Neuronal stem cell (in vitro differentiated cells): ENCODE results near the gene LCN1.

Source experiments
- DNase-seq: peaks from one replicate; pipeline ENCODE4 v3.0.0-alpha.2; 2013; ENCODE audit warnings: low spot score
- H2AFZ ChIP-seq: one replicate; pipeline ENCODE4 v1.6.1; 2013; ENCODE audit warnings: mild to moderate bottlenecking, low read length, inconsistent platforms
- H2AK5ac ChIP-seq: 2 replicates; pipeline ENCODE4 v1.6.1; 2013; ENCODE audit warnings: low read depth, mild to moderate bottlenecking, inconsistent platforms, low read length, moderate library complexity, mixed read lengths
- H2BK120ac ChIP-seq: 2 replicates; pipeline ENCODE4 v1.6.1; 2013; ENCODE audit warnings: low read depth, mild to moderate bottlenecking, inconsistent platforms, low read length, moderate library complexity, mixed read lengths
- H2BK12ac ChIP-seq: one replicate; pipeline ENCODE4 v1.6.1; 2013; ENCODE audit warnings: low read length, inconsistent platforms
- H2BK15ac ChIP-seq: 2 replicates; pipeline ENCODE4 v1.6.1; 2013; ENCODE audit warnings: mild to moderate bottlenecking, low read length, inconsistent platforms, mixed read lengths
- H2BK5ac ChIP-seq: one replicate; pipeline ENCODE4 v1.6.1; 2013; ENCODE audit warnings: inconsistent platforms, mild to moderate bottlenecking, low read length, moderate library complexity
- H3K14ac ChIP-seq: one replicate; pipeline ENCODE4 v1.6.1; 2013; ENCODE audit warnings: low read length, inconsistent platforms
- H3K18ac ChIP-seq: 2 replicates; pipeline ENCODE4 v1.6.1; 2013; ENCODE audit warnings: low read length, inconsistent platforms
- H3K23ac ChIP-seq: 2 replicates; pipeline ENCODE4 v1.6.1; 2013; ENCODE audit warnings: low read depth, mild to moderate bottlenecking, mixed read lengths, low read length, inconsistent platforms; ENCODE audit not compliant: poor library complexity
- H3K27ac ChIP-seq: replicated peaks from 3 replicates; pipeline ENCODE4 v1.5.1; 2013; ENCODE audit warnings: low read length, inconsistent platforms
- H3K27me3 ChIP-seq, 3 experiments: 2 replicates each; pipeline ENCODE4 v1.6.1; 2013; ENCODE audit warnings: low read length in 3 of 3, mild to moderate bottlenecking in 2 of 3, inconsistent platforms in 1 of 3, low read depth in 1 of 3, mixed read lengths in 1 of 3, moderate library complexity in 1 of 3; ENCODE audit not compliant: control insufficient read depth in 3 of 3, insufficient read depth in 3 of 3
- H3K36me3 ChIP-seq, 2 donors: replicated peaks in 1 of 2; 2 replicates each; pipeline ENCODE4 v1.6.1; 2013; ENCODE audit warnings: low read length in 2 of 2; ENCODE audit not compliant: control insufficient read depth in 2 of 2, insufficient read depth in 2 of 2
- H3K4ac ChIP-seq: 2 replicates; pipeline ENCODE4 v1.6.1; 2013; ENCODE audit warnings: inconsistent platforms, mild to moderate bottlenecking, low read length, moderate library complexity
- H3K4me1 ChIP-seq, 2 donors: 1 replicate in 1 of 2; 2 replicates in 1 of 2; pipeline ENCODE4 v1.6.1; 2013; ENCODE audit warnings: low read length in 2 of 2, low read depth in 1 of 2; ENCODE audit not compliant: control insufficient read depth in 2 of 2, insufficient read depth in 1 of 2
- H3K4me2 ChIP-seq: one replicate; pipeline ENCODE4 v1.6.1; 2013; ENCODE audit warnings: mild to moderate bottlenecking, low read length, inconsistent platforms; ENCODE audit not compliant: insufficient read depth, poor library complexity, severe bottlenecking
- H3K4me3 ChIP-seq, 2 donors: 2 replicates each; pipeline ENCODE4 v1.5.1; 2013; ENCODE audit warnings: low read length in 2 of 2, mild to moderate bottlenecking in 2 of 2, inconsistent platforms in 1 of 2, moderate library complexity in 1 of 2
- H3K79me1 ChIP-seq: one replicate; pipeline ENCODE4 v1.6.1; 2013; ENCODE audit warnings: low read depth, mild to moderate bottlenecking, inconsistent platforms, low read length, moderate library complexity
- H3K9ac ChIP-seq: one replicate; pipeline ENCODE4 v1.6.1; 2013; ENCODE audit warnings: mild to moderate bottlenecking, low read depth, low read length, inconsistent platforms; ENCODE audit not compliant: poor library complexity
- H3K9me3 ChIP-seq, 2 donors: replicated peaks in 1 of 2; 2 replicates each; pipeline versions ENCODE3 to v1.6.1; 2013; ENCODE audit warnings: low read length in 2 of 2, mild to moderate bottlenecking in 2 of 2, inconsistent platforms in 1 of 2, low read depth in 1 of 2, mixed read lengths in 1 of 2, moderate library complexity in 1 of 2; ENCODE audit not compliant: control insufficient read depth in 2 of 2, insufficient read depth in 1 of 2
- H4K8ac ChIP-seq: one replicate; pipeline ENCODE4 v1.6.1; 2013; ENCODE audit warnings: low read depth, mild to moderate bottlenecking, inconsistent platforms, low read length, moderate library complexity
- H4K91ac ChIP-seq: one replicate; pipeline ENCODE4 v1.6.1; 2013; ENCODE audit warnings: low read length, low read depth, mild to moderate bottlenecking, inconsistent platforms; ENCODE audit not compliant: poor library complexity
- WGBS, 2 donors: extraction: QIAGEN DNeasy Blood & Tissue Kit; methylation state at CpG; one replicate each; pipeline ENCODE4 v1.1.7; 2013; ENCODE audit warnings: missing lambda C conversion rate in 2 of 2, mixed read lengths in 1 of 2; ENCODE audit not compliant: insufficient read length in 2 of 2, insufficient replicate concordance in 1 of 2; ENCODE audit errors: extremely low coverage in 2 of 2; 5-methylcytosine and 5-hydroxymethylcytosine counted together

The LCN1 gene

GRCh38 chr9:135567311-135567710, 46.1 kb downstream of the LCN1 start:
- no peak overlapping the region for H2BK120ac ChIP-seq
- DNase-seq: no peak
- peaks cover 0 to 9% (median 0%) of the 10 kb centered on the region in 3 experiments for H3K27me3 ChIP-seq
- H3K9me3 ChIP-seq: no peaks in the 10 kb centered on the region
- H3K18ac ChIP-seq: no peak overlapping the region
- no peak overlapping the region for H4K8ac ChIP-seq
- H3K23ac ChIP-seq: no peak overlapping the region
- no peak overlapping the region for H4K91ac ChIP-seq
- no peak overlapping the region for H2BK15ac ChIP-seq
- no peak overlapping the region for H3K14ac ChIP-seq
- H2BK5ac ChIP-seq: no peak overlapping the region
- H3K4me2 ChIP-seq: no peak overlapping the region
- no peak overlapping the region for H3K9ac ChIP-seq
- no peak overlapping the region for H2AK5ac ChIP-seq
- H3K79me1 ChIP-seq: peaks cover 3% of the 10 kb centered on the region
- no peak overlapping the region for H3K4ac ChIP-seq
- no peak overlapping the region for H3K4me3 ChIP-seq
- no CpG with 5 or more reads among the region's 9 CpGs for WGBS, 2 donors
- no peak overlapping the region for H2AFZ ChIP-seq
- H3K27ac ChIP-seq: no peak overlapping the region
- H2BK12ac ChIP-seq: no peak overlapping the region
- H3K36me3 ChIP-seq: no peaks in the 10 kb centered on the region
- peaks cover 0 to 4% of the 10 kb centered on the region in 2 donors for H3K4me1 ChIP-seq

GRCh38 chr9:135568026-135568425, 46.8 kb downstream of the LCN1 start:
- peaks cover 0 to 4% of the 10 kb centered on the region in 2 donors for H3K4me1 ChIP-seq
- DNase-seq: no peak
- H3K27me3 ChIP-seq: peaks cover 0 to 9% (median 0%) of the 10 kb centered on the region in 3 experiments
- no peaks in the 10 kb centered on the region for H3K36me3 ChIP-seq
- H3K27ac ChIP-seq: no peak overlapping the region
- H2BK15ac ChIP-seq: no peak overlapping the region
- H3K9me3 ChIP-seq: no peaks in the 10 kb centered on the region
- H3K18ac ChIP-seq: peak overlapping the region; percentile 51
- H3K9ac ChIP-seq: no peak overlapping the region
- no peak overlapping the region for H2BK120ac ChIP-seq
- no peak overlapping the region for H3K4me2 ChIP-seq
- H2AFZ ChIP-seq: no peak overlapping the region
- no peak overlapping the region for H3K14ac ChIP-seq
- no peak overlapping the region for H3K4me3 ChIP-seq
- no peak overlapping the region for H2AK5ac ChIP-seq
- WGBS, 2 donors: no CpG with 5 or more reads among the region's 6 CpGs
- H3K23ac ChIP-seq: no peak overlapping the region
- H4K91ac ChIP-seq: no peak overlapping the region
- no peak overlapping the region for H4K8ac ChIP-seq
- H3K4ac ChIP-seq: no peak overlapping the region
- H2BK12ac ChIP-seq: no peak overlapping the region
- H2BK5ac ChIP-seq: no peak overlapping the region
- peaks cover 3% of the 10 kb centered on the region for H3K79me1 ChIP-seq

GRCh38 chr9:135570456-135570855, 49.2 kb downstream of the LCN1 start:
- Histone ChIP-seq H3K18ac (no peak overlapping the region), H2BK12ac (no peak overlapping the region), H2BK5ac (no peak overlapping the region), H2BK15ac (no peak overlapping the region), H3K9ac (no peak overlapping the region), H3K4me1 (peaks cover 0 to 8% of the 10 kb centered on the region in 2 donors), H3K79me1 (peaks cover 3% of the 10 kb centered on the region), H3K23ac (no peak overlapping the region), H3K4me2 (no peak overlapping the region), H3K4me3 (no peak overlapping the region), H2AK5ac (no peak overlapping the region), H4K8ac (no peak overlapping the region), H3K27ac (no peak overlapping the region), H3K27me3 (peaks cover 0 to 9% (median 0%) of the 10 kb centered on the region in 3 experiments), H2AFZ (no peak overlapping the region), H3K14ac (no peak overlapping the region), H2BK120ac (no peak overlapping the region), H4K91ac (no peak overlapping the region), H3K36me3 (no peaks in the 10 kb centered on the region), H3K9me3 (no peaks in the 10 kb centered on the region), H3K4ac (no peak overlapping the region)
- WGBS, 2 donors: no CpG with 5 or more reads among the region's 3 CpGs
- DNase-seq: no peak

- no peak overlapping the region for H3K9ac ChIP-seq
- no peaks in the 10 kb centered on the region for H3K9me3 ChIP-seq
- H3K4ac ChIP-seq: no peak overlapping the region
- H2BK120ac ChIP-seq: no peak overlapping the region
- no peak for DNase-seq
- no peaks in the 10 kb centered on the region for H3K79me1 ChIP-seq
- H3K23ac ChIP-seq: no peak overlapping the region
- peaks cover 0 to 6% of the 10 kb centered on the region in 2 donors for H3K4me1 ChIP-seq
- no peak overlapping the region for H2BK12ac ChIP-seq
- H3K14ac ChIP-seq: no peak overlapping the region
- no peak overlapping the region for H3K27ac ChIP-seq
- no peak overlapping the region for H3K4me2 ChIP-seq
- H3K18ac ChIP-seq: no peak overlapping the region
- H3K4me3 ChIP-seq: no peak overlapping the region
- H2BK5ac ChIP-seq: no peak overlapping the region
- H2AK5ac ChIP-seq: no peak overlapping the region
- peaks cover 0 to 13% (median 0%) of the 10 kb centered on the region in 3 experiments for H3K27me3 ChIP-seq
- H4K8ac ChIP-seq: no peak overlapping the region
- H2BK15ac ChIP-seq: no peak overlapping the region
- no peaks in the 10 kb centered on the region for H3K36me3 ChIP-seq
- 100% methylated on average over 1 of the region's 2 CpGs for WGBS, 2 donors
- no peak overlapping the region for H4K91ac ChIP-seq
- no peak overlapping the region for H2AFZ ChIP-seq
Observed at GRCh38 chr9:135572233-135572632, 51.0 kb downstream of the LCN1 start.
